Fibroblast of pulmonary artery (primary cell): ENCODE results near the gene HDAC4.

ENCODE experiments used
- DNase-seq: peaks from one replicate; pipeline ENCODE4 v3.0.0-alpha.2; 2010; ENCODE audit warnings: low read depth
- H3K4me3 ChIP-seq: replicated peaks from 2 replicates; pipeline ENCODE4 v1.5.1; 2011; ENCODE audit warnings: low read depth, mild to moderate bottlenecking, control low read depth, low read length, moderate library complexity
- TF ChIP-seq, protein P1 (sequence below): IDR thresholded peaks from 2 replicates; pipeline ENCODE4 v1.5.1; 2011; ENCODE audit warnings: mild to moderate bottlenecking, control low read depth, low read length, inconsistent platforms; ENCODE audit errors: missing control alignments

The HDAC4 gene

DNA sequence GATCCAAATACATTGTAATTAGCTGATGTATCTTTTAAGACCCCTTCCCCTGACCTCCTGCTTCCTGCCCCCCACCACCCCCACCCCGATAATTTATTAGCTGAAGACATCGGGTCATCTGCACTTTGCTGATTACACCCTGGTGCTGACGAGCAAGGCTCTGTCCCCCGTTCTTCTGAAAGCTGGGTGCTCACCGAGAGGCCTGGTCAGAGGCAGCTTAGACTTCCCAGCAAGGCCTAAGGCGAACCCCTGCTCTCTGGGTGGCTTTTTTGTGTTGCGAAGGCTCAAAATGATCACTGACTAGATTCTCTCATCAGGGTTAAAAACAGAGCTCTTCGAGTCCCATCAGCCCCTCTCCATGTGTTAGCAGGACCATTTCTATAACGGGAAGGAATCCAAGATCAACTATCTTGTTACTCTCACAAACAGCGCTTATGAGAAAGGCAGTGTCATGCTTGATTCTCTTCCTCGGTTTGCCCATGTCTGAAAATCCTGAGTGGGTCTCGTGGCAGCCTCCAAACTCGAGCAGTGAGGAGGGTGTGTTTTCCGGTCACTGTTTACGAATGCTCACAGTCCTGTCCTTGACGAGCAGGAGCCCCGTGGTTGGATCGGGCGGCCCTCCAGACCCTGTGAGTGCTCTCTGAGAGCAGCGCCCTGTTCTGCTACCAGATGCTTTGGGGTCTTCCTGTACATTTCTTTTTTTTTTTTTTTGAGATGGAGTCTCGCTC, 201.6 kb downstream of the HDAC4 start:
- H3K4me3 ChIP-seq: no peak overlapping the region
- TF ChIP-seq, protein P1, sequence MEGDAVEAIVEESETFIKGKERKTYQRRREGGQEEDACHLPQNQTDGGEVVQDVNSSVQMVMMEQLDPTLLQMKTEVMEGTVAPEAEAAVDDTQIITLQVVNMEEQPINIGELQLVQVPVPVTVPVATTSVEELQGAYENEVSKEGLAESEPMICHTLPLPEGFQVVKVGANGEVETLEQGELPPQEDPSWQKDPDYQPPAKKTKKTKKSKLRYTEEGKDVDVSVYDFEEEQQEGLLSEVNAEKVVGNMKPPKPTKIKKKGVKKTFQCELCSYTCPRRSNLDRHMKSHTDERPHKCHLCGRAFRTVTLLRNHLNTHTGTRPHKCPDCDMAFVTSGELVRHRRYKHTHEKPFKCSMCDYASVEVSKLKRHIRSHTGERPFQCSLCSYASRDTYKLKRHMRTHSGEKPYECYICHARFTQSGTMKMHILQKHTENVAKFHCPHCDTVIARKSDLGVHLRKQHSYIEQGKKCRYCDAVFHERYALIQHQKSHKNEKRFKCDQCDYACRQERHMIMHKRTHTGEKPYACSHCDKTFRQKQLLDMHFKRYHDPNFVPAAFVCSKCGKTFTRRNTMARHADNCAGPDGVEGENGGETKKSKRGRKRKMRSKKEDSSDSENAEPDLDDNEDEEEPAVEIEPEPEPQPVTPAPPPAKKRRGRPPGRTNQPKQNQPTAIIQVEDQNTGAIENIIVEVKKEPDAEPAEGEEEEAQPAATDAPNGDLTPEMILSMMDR: no peak
- DNase-seq: no peak

- TF ChIP-seq, protein P1: no peak
- no peak for DNase-seq
These were observed 202.6 kb downstream of the HDAC4 start for GRCh38 chr2:239198221-239198620.

DNA sequence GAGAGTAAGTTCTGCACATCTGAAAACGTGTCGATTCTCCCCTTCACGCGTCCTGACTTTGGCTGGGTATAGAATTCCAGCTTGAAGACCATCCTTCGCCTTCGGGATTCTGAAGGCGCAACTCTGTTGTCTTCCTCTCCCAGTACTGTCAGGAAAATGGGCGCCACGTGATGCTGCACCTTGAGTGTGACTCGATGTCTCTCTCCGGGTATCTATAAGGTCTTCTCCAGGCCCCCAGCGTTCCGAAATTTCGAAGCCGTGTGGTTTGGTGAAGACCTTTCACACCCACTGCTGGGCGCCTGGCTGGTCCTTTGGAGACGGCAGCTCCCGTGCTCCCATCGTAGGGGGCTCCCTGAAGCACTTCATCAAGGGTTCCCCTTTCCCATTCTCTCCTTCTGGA, 203.7 kb downstream of the HDAC4 start:
- TF ChIP-seq, protein P1: no peak
- no peak for DNase-seq
- no peak overlapping the region for H3K4me3 ChIP-seq

More at GRCh38 chr2:239198221-239198620, 202.6 kb downstream of the HDAC4 start:
- no peak overlapping the region for H3K4me3 ChIP-seq

DNA sequence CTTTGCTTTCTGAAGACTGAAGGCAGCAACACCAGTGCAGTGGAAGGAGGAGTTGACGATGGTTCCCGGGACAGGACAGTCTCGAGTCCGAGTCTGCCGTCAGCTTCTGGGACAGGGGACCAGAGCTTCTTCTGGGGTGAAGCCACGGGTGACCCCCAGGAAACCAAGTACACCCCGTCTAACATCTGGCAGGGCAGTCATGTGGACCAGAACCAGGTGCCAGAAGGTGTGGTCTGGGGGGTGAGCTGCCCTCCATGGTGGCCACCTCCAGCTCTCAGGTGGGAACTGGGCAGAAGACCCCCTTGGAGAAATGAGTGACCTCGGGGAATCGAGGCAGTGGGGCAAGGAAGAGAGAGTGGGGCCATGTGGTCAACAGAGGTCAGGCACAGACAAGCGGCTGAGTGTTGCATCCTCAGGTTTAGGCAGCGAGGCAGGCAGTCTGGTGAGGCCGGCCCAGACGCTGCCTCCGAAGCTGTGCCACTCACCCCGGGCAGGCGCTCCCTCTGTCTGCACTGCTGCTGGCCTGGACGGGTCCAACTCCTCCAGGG, 204.3 kb downstream of the HDAC4 start:
- DNase-seq: no peak
- TF ChIP-seq, protein P1: no peak
- no peak overlapping the region for H3K4me3 ChIP-seq

DNA sequence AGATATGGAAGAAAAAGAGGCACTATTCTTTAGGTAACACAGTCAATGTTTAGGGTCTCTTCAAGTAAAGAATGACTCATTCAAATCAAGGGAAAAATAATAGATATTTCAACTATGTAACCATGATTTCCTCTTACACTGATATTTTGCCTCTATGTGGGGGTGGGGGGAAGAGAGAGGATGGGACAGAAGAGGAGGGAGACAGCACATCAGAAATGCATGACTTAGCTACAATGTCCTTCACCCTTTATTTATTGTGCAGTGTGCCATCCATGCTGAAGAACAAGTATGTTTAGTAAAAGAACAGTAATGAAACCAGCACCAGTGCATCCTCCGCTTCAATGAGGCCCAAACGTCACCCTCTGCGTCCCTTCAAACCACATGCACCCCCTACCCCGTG, 204.8 kb downstream of the HDAC4 start:
- H3K4me3 ChIP-seq: no peak overlapping the region
- DNase-seq: no peak
- TF ChIP-seq, protein P1: no peak

DNA sequence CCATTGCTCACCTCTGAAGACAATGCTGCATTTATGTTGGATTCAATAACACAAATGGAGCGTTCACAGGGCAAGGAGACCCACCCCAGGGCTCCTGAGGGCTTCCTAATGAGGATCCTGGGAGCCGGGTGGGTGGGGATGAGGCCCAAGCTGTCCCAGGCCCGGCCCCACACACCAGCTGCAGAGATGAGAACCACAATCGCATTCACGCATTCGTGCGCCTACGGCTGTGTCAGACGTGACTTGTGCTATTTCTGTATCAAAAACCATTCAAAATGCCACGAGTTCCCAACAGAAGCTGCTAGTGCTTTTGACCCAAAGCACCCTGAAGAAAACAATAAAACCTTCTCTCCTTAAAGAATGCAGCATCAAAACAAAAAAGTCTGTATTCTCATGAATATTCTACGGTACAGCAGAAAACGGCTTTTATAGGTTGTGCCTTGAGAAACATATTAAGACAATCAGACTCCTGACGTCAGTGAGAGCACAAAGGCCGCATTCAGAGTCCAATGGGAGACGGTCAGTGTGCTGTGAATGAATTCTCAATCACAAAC, 205.4 kb downstream of the HDAC4 start:
- TF ChIP-seq, protein P1: no peak
- H3K4me3 ChIP-seq: no peak overlapping the region
- DNase-seq: no peak
